ENCODE results near the gene GID8.

DNA sequence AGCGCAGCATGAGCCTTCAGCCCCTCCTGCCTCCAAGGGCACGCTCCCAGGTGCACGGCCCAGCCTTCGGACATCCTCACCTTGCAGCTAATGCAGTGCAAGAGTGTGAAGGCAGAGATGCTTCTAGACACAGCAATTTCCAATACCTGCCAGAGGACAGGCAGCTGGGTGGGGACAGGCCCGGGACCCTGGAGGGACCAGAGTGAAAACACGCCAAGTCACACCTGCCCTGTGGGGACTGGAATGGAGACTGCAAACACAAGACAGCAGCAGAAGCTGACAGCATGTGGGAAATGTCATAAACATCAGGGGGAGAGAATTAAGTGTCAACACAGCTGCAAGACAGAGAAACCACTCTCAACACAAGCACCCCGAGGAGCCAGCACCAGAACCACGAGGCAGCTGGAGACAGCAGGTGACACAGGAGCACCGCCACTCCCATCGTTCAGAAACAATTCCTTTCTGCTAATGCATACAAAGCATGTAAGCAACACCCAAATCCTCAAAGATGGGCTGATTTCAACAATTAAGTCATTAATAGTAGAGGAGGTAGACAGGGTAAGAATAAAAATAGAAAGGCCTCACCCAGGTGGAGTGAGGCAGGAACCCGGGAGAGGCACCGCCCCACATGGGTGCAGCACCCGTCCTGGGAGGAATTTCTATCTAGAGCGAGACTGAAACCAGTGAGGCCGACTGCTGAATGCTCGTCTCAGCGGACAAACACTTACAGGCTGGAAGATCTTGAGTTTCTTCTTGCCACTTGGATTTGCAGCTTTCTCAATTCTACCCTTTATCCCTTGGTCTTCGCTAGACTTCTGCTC is 28.8 kb upstream of the GID8 start:
- TF ChIP-seq POLR2A (IDR thresholded peaks at IDR 0.05; ENCODE audit: borderline replicate concordance, extremely low read depth, insufficient read depth, insufficient read length) (no peak), CEBPB (IDR thresholded peaks at IDR 0.05; ENCODE audit: low read depth) (no peak), ZNF274 (IDR thresholded peaks at IDR 0.05; ENCODE audit: low read depth, low read length) (no peak), YY1 (IDR thresholded peaks at IDR 0.05; ENCODE audit: extremely low read depth, insufficient replicate concordance, low read depth, low read length) (no peak)
- TF ChIP-seq, protein P1, sequence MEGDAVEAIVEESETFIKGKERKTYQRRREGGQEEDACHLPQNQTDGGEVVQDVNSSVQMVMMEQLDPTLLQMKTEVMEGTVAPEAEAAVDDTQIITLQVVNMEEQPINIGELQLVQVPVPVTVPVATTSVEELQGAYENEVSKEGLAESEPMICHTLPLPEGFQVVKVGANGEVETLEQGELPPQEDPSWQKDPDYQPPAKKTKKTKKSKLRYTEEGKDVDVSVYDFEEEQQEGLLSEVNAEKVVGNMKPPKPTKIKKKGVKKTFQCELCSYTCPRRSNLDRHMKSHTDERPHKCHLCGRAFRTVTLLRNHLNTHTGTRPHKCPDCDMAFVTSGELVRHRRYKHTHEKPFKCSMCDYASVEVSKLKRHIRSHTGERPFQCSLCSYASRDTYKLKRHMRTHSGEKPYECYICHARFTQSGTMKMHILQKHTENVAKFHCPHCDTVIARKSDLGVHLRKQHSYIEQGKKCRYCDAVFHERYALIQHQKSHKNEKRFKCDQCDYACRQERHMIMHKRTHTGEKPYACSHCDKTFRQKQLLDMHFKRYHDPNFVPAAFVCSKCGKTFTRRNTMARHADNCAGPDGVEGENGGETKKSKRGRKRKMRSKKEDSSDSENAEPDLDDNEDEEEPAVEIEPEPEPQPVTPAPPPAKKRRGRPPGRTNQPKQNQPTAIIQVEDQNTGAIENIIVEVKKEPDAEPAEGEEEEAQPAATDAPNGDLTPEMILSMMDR (IDR thresholded peaks at IDR 0.05 in 2 of 3, conservative IDR thresholded peaks at IDR 0.05 in 1 of 3; ENCODE audit: borderline replicate concordance in 1 of 3, insufficient read depth in 1 of 3, low read depth in 2 of 3, low read length in 2 of 3), result no peak
